A204.1 (cell line): ENCODE results near the gene MPST.
"Not testable (repeated sequence)": the region's sequence is repeated elsewhere in the genome, so short reads cannot be mapped to it uniquely, and the experiment has no call there.

Source experiments
- FAIRE-seq: peaks from 2 replicates; lab custom pipeline; 2012; peaks lifted over from hg19 to GRCh38; lab: Jason Lieb, UNC

Gene MPST

DNA sequence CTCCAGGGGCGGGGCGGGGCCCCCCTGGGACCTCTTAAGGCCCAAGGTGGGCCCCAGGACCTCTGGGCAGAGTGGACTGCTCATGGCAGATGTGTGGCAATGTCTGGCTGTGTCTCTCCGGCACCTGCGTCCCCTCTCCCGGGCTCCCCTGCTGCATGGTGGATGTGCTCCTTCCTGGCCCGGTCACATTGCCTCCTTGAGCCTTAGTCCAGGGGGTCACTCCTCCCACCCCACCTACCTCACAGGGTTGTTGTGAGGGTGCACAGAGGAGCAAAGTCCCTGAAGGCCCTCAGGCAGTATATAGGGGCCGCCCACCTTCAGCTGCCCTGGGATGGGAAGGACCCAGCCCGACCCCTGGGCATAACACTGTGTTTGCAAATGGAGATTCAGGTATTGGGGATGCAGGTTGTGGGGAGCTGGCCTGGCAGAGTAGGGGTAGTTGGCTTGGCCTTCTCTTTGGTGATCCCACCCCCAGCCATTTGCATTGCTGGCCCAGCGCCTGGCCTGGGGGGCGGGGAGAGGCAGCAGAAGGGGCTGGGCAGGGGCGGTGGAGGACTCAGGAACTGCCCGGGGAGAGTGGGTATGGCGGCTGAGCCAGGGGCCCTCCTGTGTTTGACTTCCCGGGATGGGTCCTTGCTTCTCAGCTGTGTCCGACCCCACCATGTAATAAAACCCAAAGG, 43.3 kb downstream of the MPST start:
- no peak for FAIRE-seq

DNA sequence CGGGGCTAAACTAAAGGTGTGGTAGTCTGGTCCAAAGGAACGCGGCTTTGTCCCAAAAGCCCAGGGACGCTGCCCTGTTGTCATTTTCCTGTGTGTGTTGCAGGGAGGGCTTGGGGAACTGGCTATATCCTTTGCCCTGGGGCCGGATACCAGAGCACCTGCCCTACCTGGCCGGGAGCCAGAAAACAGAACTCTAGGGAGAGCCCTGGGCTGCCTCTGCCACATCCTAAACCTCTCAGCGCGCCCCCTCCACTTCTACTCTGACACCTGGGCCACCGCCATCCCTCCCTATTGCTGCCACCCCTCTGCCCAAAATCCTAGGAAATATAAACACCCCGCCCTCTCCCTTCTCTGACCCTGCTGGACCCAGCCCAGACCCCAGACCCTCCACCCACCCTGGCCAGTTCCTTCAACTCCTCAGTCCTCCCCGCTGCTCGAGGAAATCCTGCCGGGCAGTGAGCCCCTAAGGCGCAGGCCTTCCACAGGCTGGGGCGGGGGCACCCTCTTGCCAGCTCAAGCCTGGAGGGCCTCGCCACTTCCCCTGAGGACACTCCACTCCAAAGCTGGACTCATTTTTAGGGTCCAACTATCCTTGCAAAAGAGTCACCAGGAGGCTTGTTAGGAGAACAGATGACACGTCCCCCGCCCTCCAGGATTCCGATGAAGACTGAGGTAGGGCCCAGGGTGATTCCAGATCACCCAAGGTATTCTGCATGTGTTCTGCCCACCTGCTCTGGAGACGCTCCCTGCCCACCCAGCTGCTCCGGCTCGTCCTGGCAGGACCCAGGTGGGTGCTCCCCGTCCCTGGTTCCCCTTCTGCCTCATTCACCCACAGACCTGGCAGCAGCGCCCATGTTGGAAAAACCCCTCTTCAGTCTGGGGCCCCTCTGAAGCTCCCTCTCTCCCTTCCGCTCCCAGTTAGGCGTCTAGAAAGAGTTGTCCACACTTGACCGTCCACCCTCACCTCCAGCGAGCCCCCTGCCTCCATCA, 44.2 kb downstream of the MPST start:
- FAIRE-seq, result no peak

DNA sequence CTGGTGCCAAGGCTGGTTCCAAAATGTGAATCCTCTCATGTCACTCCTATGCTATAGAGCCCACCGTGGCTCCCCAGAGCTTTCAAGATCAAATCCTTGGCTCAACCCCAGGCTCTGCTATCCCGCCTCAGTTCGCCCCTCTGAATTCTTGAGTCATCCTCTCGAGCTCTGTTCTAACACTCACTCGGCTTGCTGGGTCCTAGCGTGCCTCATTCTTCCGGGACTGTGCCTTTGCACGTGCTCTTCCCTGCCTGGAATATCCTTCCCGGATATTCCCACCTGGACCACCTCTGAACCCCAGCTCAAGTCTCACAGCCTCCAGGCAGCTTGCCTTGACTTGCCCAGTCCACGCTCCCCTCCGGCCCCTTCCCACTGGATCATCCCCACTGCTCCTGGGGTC, 45.0 kb downstream of the MPST start:
- FAIRE-seq, result no peak

DNA sequence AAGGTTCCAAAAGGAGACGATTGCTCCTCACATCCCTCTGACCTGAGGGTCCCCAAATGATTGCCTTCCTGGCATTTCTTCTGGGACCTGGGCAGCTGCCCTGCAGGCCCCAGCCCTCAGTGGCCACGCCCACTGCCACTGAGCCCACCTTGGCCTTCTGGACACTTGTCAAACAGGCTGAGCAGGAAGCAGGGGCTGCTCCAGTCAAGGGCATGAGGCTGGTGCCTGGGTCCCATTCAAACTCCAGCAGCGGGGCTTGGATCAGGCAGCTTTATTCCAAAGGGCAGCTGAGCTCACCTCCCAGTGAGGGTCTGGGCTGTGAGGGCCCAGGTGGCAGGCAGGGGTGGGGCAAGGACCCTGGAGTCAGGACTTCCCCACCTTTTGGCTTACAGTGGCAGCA, 45.6 kb downstream of the MPST start:
- no peak for FAIRE-seq

DNA sequence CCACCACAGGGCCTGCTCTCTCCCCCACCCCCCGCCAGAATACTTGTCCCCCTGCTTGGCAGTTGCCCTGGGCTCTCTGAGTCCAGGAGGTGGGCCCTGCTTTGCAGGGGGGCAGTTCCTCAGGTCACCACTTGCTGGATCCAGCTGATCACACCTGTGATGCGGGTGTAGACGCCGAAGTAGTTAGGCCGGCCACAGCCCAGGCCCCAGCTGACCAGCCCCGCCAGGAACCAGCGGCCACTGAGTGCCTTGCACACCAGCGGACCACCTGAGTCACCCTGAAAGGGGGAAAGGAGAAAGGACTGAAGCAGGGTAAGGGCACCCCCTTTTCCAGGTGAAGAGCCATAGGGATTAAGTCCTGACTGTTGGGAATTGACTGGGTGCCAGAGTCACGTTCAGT, 46.4 kb downstream of the MPST start:
- no peak for FAIRE-seq

DNA sequence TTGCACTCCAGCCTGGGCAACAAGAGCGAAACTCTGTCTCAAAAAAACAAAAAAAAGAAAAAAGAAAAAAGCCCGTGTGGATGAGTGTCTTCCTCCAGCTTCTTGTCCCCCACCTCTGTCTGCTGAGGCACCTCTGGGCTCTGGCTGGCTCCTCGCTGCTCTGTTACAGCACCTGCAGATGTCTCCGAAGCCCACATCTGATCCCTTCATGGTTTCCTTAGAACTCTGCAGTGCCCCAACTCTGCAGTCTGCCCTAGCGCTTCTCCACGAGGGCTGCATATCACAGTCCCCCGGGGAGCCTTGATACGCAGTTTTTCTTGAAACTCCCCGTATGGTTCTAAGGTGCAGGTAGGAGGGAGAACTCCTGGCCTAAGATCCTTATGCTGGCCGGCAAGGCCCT, 47.9 kb downstream of the MPST start:
- FAIRE-seq, result no peak

DNA sequence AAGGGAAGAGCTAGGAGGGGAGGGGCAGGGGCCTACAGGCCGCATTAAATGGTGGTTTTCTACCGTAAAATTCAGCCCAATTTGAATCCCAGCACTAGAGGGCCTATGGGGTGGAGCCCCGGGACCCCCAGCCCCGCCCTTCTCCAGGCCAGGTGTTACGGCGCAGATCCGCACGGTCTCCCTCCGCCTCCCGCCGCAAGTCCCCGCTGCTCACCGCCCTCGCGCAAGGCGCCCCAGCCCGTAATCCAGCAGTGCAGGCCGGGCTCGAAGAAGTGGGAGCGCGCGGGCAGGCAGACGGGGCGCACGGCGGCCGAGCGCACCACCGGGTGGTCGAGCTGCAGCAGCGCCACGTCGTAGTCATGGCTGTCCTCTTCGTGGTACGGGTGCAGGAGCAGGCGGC, 49.3 kb downstream of the MPST start:
- FAIRE-seq, result no peak

DNA sequence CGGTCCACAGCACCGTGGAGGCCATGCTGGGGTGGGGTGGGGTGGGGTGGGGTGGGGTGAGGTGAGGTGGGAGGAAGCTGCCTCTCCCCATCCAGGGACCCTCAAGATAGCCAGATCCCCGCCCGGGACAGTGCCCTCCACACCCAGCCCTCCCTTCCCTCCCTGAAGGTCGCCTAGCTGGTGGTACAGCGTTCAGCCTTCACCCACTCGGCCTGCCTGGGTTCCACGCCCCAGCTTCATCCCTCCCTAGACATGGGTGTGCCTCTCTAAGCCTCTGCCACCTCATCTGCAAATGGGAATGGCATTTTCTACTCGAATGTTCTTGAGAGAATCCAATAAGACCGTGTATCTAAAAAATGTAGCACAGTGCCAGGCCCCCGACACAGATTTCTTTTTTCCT, 49.8 kb downstream of the MPST start:
- no peak for FAIRE-seq

DNA sequence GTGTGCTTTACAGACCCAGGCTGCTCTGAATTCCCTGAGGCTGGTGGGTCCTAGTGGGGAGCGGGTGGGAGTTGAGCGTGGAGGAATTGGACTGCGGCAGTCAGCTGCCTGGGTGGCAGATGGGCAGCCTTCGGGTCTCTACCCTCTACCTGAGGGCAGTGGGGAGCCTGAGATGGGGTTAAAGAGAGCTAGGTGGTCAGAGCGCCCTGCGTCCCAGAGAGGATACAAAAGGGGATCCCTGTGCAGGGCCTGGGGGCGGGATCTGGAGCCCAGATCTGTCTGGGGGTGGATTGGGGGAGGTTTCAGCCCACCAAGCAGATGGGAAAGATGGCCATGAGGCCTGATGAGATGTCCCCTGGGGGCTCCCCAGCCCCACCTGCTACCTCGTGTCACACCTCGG, 50.2 kb downstream of the MPST start:
- FAIRE-seq, result no peak

DNA sequence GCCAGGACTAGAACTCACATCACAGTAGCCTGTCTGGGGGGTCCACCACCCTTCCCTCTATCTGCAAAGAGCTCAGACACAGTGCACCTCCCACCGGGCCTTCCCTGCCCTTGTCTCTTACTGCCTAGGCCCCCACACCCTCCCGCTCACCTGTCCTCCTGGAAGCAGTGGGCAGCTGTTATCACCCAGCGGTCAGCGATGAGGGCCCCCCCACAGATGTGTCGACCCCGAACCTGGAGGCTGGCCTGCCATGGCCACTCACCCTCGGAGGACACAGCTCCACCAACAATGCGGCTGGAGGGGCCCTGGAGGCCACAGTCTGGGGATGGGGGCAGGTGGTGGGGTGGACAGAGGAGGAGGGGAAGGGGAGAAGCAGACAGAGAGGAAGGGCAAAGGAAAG, 50.8 kb downstream of the MPST start:
- no peak for FAIRE-seq

DNA sequence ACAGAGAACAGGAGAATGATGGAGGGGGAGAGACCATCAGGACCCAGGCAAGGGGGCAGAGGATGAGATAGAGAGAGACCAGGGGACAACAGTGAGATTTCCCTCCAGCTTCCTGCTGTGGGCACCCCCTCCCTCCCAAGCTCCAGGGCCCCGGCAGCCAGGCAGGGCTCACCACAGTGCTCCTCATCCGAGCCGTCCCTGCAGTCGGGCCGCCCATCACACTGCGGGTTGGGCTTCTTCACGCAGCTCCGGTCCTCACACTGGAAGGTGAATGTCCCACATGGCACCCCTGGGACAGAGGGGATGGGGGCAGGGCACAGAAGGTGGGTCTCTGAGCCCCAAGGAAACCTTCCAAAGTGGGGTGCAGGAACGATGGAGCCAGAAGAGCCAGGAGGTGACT, 51.2 kb downstream of the MPST start:
- no peak for FAIRE-seq

DNA sequence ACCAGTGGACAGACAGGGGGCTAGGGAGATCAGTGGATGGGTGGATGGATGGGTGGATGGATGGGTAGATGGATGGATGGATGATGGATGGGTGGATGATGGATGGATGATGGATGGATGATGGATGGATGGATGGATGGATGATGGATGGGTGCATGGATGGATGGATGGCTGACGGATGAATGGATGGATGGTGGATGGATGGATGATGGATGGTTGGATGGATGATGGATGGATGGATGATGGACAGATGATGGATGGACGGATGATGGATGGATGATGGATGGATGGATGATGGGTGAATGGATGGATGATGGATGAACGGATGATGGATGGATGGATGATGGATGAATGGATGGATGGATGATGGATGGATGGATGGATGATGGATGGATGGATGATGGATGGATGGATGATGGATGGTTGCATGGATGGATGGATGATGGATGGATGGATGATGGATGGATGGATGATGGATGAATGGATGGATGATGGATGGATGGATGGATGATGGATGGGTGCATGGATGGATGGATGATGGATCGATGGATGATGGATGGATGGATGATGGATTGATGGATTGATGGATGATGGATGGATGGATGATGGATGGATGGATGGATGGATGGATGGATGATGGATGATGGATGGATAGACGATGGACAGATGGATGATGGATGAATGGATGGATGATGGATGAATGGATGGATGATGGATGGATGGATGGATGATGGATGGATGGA, 52.5 kb downstream of the MPST start:
- FAIRE-seq, result not testable (repeated sequence)

DNA sequence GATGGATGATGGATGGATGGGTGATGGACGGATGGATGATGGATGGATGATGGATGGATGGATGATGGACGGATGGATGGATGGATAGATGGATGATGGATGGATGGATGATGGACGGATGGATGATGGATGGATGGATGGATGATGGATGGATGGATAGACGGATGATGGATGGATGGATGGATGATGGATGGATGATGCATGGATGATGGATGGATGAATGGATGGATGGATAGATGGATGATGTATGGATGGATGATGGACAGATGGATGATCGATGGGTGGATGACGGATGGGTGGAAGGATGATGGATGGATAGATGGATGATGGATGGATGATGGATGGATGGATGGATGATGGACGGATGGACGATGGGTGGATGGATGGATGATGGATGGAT, 53.1 kb downstream of the MPST start:
- FAIRE-seq, result no peak

DNA sequence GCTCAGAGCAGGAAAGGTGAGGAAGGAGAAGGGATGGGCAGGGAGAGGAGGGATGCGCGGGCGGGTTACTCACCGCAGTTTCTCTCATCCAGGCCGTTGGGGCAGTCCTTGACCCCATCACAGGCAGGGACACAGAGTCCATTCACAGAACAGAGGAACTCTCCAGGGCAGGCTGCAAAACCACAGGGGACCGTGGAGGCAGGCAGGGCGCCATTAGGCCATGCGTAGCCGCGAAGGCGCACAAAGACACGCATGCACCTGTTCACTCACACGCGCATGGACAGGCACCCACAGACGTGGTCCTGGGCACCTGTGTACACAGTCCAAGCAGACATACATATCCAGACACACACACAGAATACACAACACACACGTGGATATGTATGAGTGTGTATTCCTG, 55.0 kb downstream of the MPST start:
- no peak for FAIRE-seq

DNA sequence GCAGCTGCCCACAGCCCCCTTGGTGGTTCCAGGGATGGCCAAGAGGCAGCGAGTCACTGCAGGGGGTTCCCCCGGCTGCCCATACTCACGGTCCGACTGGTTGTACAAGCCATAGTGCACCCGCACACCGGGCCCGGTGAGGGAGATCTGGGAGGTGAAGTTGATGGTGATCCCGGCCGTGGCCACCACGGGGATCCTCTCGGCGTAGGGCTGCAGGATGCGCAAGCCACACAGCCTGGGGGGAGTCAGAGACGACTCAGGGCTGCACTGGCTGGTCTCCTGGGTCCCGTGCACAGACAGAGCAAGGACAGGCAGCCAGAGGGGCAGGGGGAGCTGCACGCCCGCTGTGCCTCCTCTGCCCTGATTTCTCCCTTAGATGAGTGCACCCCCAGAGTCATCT, 55.5 kb downstream of the MPST start:
- FAIRE-seq, result no peak

DNA sequence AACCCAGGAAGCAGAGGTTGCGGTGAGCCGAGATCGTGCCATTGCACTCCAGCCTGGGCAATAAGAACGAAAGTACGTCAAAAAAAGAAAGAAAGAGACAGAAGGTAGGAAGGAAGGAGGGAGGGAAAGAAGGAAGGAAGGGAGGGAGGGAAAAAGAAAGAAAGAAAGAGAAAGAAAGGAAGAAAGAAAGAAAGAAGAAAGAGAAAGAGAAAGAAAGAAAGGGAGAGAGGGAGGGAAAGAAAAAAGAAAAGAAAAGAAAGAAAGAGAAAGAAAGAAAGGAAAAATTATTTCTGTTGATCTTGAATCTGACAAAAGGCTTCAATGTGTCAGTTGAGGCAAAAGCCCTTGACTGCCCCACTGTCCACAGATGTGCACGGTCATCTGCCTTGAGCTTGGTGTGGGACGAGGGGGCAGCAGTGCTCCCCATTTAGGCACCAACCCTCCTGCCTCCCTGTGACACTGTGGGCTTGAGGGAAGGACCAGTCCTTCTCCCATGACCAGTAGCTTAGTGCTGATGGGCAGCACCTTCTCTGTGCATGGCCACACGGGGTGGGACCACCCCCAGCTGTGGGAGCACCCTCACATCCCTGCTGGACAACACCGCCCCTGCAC, 56.4 kb downstream of the MPST start:
- FAIRE-seq, result no peak

DNA sequence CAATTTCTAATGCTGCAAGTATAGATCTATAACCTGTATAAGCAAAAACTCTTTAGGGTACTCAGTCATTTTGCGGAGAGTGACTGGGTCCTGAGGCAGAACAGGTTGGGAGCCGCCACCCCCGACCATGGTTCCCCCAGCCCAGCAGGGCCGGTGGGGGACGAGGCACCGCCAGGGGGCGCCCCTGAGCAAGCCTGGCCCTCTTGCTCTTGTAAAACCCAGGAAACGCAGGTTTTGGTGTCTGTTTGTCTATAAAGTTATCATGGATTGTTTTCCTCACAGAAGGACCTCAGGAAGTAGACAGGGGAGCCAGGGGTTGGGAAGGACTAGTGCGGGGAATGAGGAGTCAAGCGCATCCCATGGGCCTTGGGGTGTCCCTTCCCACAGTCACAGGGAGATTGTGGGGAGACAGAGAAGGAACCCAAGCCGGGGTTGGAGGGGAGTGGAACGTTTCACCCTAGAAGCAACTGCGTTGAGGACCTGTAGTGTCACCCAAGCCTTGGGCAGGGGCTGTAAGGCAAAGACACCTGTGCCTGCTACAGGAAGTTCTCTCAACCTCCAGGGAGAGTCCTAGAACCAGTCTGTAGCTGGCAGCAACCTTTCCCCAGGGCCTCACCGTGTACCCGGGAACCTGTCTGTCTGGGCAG, 58.4 kb downstream of the MPST start:
- no peak for FAIRE-seq

DNA sequence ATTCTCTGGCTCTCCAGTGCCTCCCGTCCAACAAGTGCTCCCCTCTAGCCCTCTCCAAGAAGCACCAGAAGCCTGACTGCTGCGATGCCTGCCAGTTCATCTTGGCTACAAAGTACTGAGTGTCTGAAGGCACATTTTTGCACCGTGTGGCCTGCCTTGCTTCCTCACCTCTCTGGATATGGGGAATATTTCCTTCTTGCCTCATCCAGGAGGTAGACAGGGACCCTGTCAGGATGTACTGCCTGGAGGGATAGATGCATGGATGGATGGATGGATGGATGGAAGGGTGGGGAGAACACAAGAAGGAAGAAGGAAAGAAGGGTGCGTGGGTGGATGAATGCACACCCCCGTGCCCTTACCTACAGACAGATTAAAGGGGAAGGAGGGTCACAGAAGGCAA, 59.6 kb downstream of the MPST start:
- FAIRE-seq, result no peak
